Frontal cortex (tissue), 4 donors: Measurements from ENCODE around the gene DPEP2. TPM values are rescaled to one million over a fixed set of nuclear protein-coding genes. Genes with fewer than 3 reads are reported as not detected.
A peak's percentile ranks its signal among the peaks of the same experiment; 100 is the strongest.
"Not testable (repeated sequence)": the region's sequence is repeated elsewhere in the genome, so short reads cannot be mapped to it uniquely, and the experiment has no call there.

Experiments
- DNase-seq, 2 donors: peaks; one replicate each; pipeline ENCODE4 v3.0.0; 2012; ENCODE audit warnings: low spot score in 2 of 2
- FAIRE-seq: peaks from 2 replicates; lab custom pipeline; 2012; peaks lifted over from hg19 to GRCh38; lab: Jason Lieb, UNC
- total RNA-seq: library from RNA; depleted of rRNA; stranded (reverse); fragments of >200 nt; gene quantifications from one replicate; pipeline ENCODE4 v1.2.3, GENCODE V29; 2014
- donor health status: control.
- donor health status: control.
- donor health status: control.

The DPEP2 gene
- total RNA-seq, 1 donor from 2014 or later: 0.82 TPM

GRCh38 chr16:67979955-67980678 is 19.2 kb downstream of the DPEP2 start, which contains the start of gene DPEP3:
Gene DPEP3, minus strand, starts transcription at chr16:67980499. Its CDS starts 119 bp downstream, at chr16:67980380.
- FAIRE-seq (no peak), DNase-seq (no peak)

- no peak for FAIRE-seq
- no peak for DNase-seq
These were observed 21.6 kb downstream of the DPEP2 start for GRCh38 chr16:67977469-67978227.

- DNase-seq (no peak), FAIRE-seq (no peak)
These were observed 22.3 kb downstream of the DPEP2 start for GRCh38 chr16:67977005-67977404.

GRCh38 chr16:67976205-67976604 is 23.1 kb downstream of the DPEP2 start:
- DNase-seq (no peak), FAIRE-seq (no peak)

GRCh38 chr16:67975321-67976105 is 23.8 kb downstream of the DPEP2 start:
- FAIRE-seq: no peak
- no peak for DNase-seq

GRCh38 chr16:67972285-67972684 is 27.0 kb downstream of the DPEP2 start:
- DNase-seq, FAIRE-seq: not testable (repeated sequence)

- FAIRE-seq: no peak
These were observed 28.2 kb downstream of the DPEP2 start for GRCh38 chr16:67971111-67971510.

GRCh38 chr16:67969254-67970039 is 29.8 kb downstream of the DPEP2 start:
- DNase-seq (no peak), FAIRE-seq (no peak)

More at GRCh38 chr16:67971111-67971510, 28.2 kb downstream of the DPEP2 start:
- DNase-seq: no peak

GRCh38 chr16:67968400-67969253 is 30.7 kb downstream of the DPEP2 start, which contains the start of gene SLC12A4:
Gene SLC12A4, minus strand, starts transcription at chr16:67968637. Its CDS starts 84 bp downstream, at chr16:67968553.
- FAIRE-seq: no peak
- DNase-seq: peak; percentile 90 to 94

- FAIRE-seq: no peak
- peak in 1 of 2 donors; percentile 54 for DNase-seq
These were observed 31.3 kb downstream of the DPEP2 start for GRCh38 chr16:67967958-67968399.

GRCh38 chr16:67967183-67967957 is 31.9 kb downstream of the DPEP2 start:
- DNase-seq: no peak
- no peak for FAIRE-seq

- no peak for FAIRE-seq
- no peak for DNase-seq
These were observed 32.6 kb downstream of the DPEP2 start for GRCh38 chr16:67966549-67967182.

GRCh38 chr16:67965668-67966548 is 33.4 kb downstream of the DPEP2 start:
- no peak for DNase-seq
- FAIRE-seq: no peak

GRCh38 chr16:67964477-67965131 is 34.7 kb downstream of the DPEP2 start:
- FAIRE-seq (no peak), DNase-seq (no peak)

- no peak for FAIRE-seq
These were observed 35.5 kb downstream of the DPEP2 start for GRCh38 chr16:67963662-67964321.

More at GRCh38 chr16:67963662-67964321, 35.5 kb downstream of the DPEP2 start:
- DNase-seq: no peak
